ENCODE measurements around the gene STXBP1. TPM values are rescaled to one million over a fixed set of nuclear protein-coding genes. Genes with fewer than 3 reads are reported as not detected.

The STXBP1 gene
- total and polyA plus RNA-seq, 2 of the 8 experiments (the other 6 are each of a cell fraction or from before 2014, with no cell fraction given) = 11.5 to 60.9 TPM

GRCh38 chr9:127734247-127734746 lies 122.2 kb downstream of the STXBP1 start:
- Histone ChIP-seq H3K4me2 (ENCODE audit: insufficient read depth in 1 of 2, low read depth in 2 of 2, low read length in 2 of 2) (peak overlapping the region; percentile 26 to 77), H3K79me2 (ENCODE audit: control insufficient read depth in 1 of 2, insufficient read depth in 2 of 2, low read length in 2 of 2) (no peaks in the 10 kb centered on the region), H4K91ac (replicated peaks; ENCODE audit: insufficient read length, low read length) (peak overlapping the region; percentile 93), H2BK12ac (ENCODE audit: low read depth, low read length) (peak overlapping the region; percentile 39; the same call in 1 of the 2 replicates), H3K9me3 (ENCODE audit: insufficient read depth in 2 of 2, low read depth in 1 of 2, low read length in 1 of 2) (no peaks in the 10 kb centered on the region), H4K8ac (ENCODE audit: extremely low read depth, insufficient read depth, low read length) (peak overlapping the region; percentile 83; the same call in 1 of the 2 replicates), H2BK5ac (ENCODE audit: low read depth, low read length) (peak overlapping the region; percentile 46; the same call in 1 of the 2 replicates), H3K23ac (ENCODE audit: insufficient read length) (no peak overlapping the region), H2BK20ac (ENCODE audit: low read length) (0 out of 2 replicates have a peak overlapping the region, but pooled peaks have one; percentile 29), H3K4ac (replicated peaks; ENCODE audit: insufficient read length, low read depth, low read length) (no peak overlapping the region), H3K14ac (ENCODE audit: insufficient read length) (no peak overlapping the region), H4K5ac (ENCODE audit: insufficient read length, low read depth, low read length) (peak overlapping the region; percentile 41), H3K23me2 (ENCODE audit: low read depth, low read length) (0 out of 2 replicates have a peak, but pooled peaks cover 2% of the 10 kb centered on the region), H3K79me1 (ENCODE audit: low read depth, low read length) (no peaks in the 10 kb centered on the region), H3K36me3 (ENCODE audit: control insufficient read depth in 2 of 4, insufficient read depth in 4 of 4, low read length in 3 of 4) (no peaks in the 10 kb centered on the region), H2BK120ac (replicated peaks; ENCODE audit: low read depth, low read length) (no peak overlapping the region), H3K4me3 (ENCODE audit: extremely low read depth in 1 of 4, insufficient read depth in 2 of 4, low read depth in 3 of 4, low read length in 4 of 4) (peak overlapping the region; percentile 13 to 78 (median 67)), H2BK15ac (ENCODE audit: low read length) (peak overlapping the region; percentile 37), H3K9ac (replicated peaks in 1 of 4; ENCODE audit: extremely low read depth in 1 of 4, low read depth in 3 of 4, low read length in 3 of 4) (peak overlapping the region in 1 of 4 experiments; percentile 9; a peak in 1 of 7 replicates), H3K18ac (ENCODE audit: extremely low read depth, low read length) (peak overlapping the region; percentile 76), H3K27ac (ENCODE audit: low read depth, low read length) (no peak overlapping the region), H4K20me1 (replicated peaks in 1 of 2; ENCODE audit: control insufficient read depth in 1 of 2, insufficient read depth in 2 of 2, low read length in 2 of 2) (peaks cover 0 to 2% of the 10 kb centered on the region in 2 experiments), H3K27me3 (replicated peaks in 1 of 4; ENCODE audit: control insufficient read depth in 3 of 4, extremely low read depth in 1 of 4, insufficient read depth in 3 of 4, low read length in 3 of 4) (no peaks in the 10 kb centered on the region), H2AFZ (ENCODE audit: low read length) (peak overlapping the region; percentile 98), H2AK5ac (ENCODE audit: low read depth, low read length) (no peak overlapping the region), H3K4me1 (replicated peaks in 1 of 4; ENCODE audit: control insufficient read depth in 3 of 4, insufficient read depth in 4 of 4, low read length in 3 of 4) (peaks cover 3 to 11% (median 6%) of the 10 kb centered on the region in 4 experiments; a peak in 6 of 7 replicates), H3K56ac (replicated peaks; ENCODE audit: insufficient read length, low read depth, low read length) (peak overlapping the region; percentile 14)
- no peak for DNase-seq (ENCODE audit: low read depth in 1 of 2, low spot score in 2 of 2)
- WGBS, 2 experiments (ENCODE audit: extremely low coverage in 1 of 2, insufficient coverage in 1 of 2, insufficient read length in 1 of 2, insufficient replicate concordance in 2 of 2, low coverage in 1 of 2, low lambda C conversion rate in 2 of 2, missing lambda C conversion rate in 1 of 2) = 64% methylated on average over 21 of the region's 22 CpGs; no CpG with 5 or more reads in 1 of the 2 experiments
- POLR2A ChIA-PET (ENCODE audit: partially characterized antibody) = interaction anchor here (0.6 to 2.7 kb wide), 17 partner anchors 9 to 460 kb away, joined by 3 to 11 read pairs (median 3); partner anchors contain the start of genes CFAP157, LRSAM1 and RPL12
- CTCF ChIA-PET (ENCODE audit: partially characterized antibody) = interaction anchor here (0.6 to 4.1 kb wide), 73 partner anchors 8 to 234 kb away, joined by 3 to 34 read pairs (median 4); partner anchors contain the start of genes CDK9, CFAP157, PTRH1 and ST6GALNAC4
- peak; percentile 28 for FAIRE-seq
- no peak for TF ChIP-seq JUND (IDR thresholded peaks at IDR 0.05; ENCODE audit: low read length)
- no peak for TF ChIP-seq BACH1 (IDR thresholded peaks at IDR 0.05; ENCODE audit: low read length)
- TF ChIP-seq SP1 (IDR thresholded peaks at IDR 0.05; ENCODE audit: low read depth, low read length) = no peak
- TF ChIP-seq CBX8 (IDR thresholded peaks at IDR 0.05; ENCODE audit: borderline replicate concordance, low read depth, low read length) = no peak
- TF ChIP-seq ZNF274 (IDR thresholded peaks at IDR 0.05; ENCODE audit: borderline replicate concordance, extremely low read depth, low read length) = no peak
- TF ChIP-seq FOSL1 (IDR thresholded peaks at IDR 0.05; ENCODE audit: insufficient read depth, low read depth, low read length) = no peak
- TF ChIP-seq KDM1A (IDR thresholded peaks at IDR 0.05; ENCODE audit: borderline replicate concordance, low read length) = no peak
- TF ChIP-seq RFX5 (IDR thresholded peaks at IDR 0.05; ENCODE audit: borderline replicate concordance, low read depth, low read length) = no peak
- TF ChIP-seq CHD1 (IDR thresholded peaks at IDR 0.05; ENCODE audit: low read depth, low read length) = no peak
- peak; percentile 83 for TF ChIP-seq MAX (IDR thresholded peaks at IDR 0.05)
- no peak for TF ChIP-seq YY1 (IDR thresholded peaks at IDR 0.05; ENCODE audit: low read depth, low read length)
- TF ChIP-seq NRF1 (IDR thresholded peaks at IDR 0.05; ENCODE audit: low read depth, low read length) = no peak
- 0 out of 2 replicates have a peak, but pooled peaks have one; percentile 15 for TF ChIP-seq CREB1 (IDR thresholded peaks at IDR 0.05)
- TF ChIP-seq SIX5 (IDR thresholded peaks at IDR 0.05; ENCODE audit: low read depth, low read length) = no peak
